MM.1S (cell line): ENCODE data around the gene DPY19L1.

ENCODE experiments used
- EZH2phosphoT487 ChIP-seq: fragments of 300-600 bp; sonication (generic); IDR thresholded peaks from 2 replicates; pipeline ENCODE4 v1.6.1; 2018; ENCODE audit warnings: antibody characterized with exemption, low read length
- TF ChIP-seq, protein P1 (sequence below): fragments of 300-600 bp; sonication (generic); IDR thresholded peaks from 2 replicates; pipeline ENCODE4 v1.5.1; 2016; ENCODE audit warnings: antibody characterized with exemption, low read length, mixed read lengths

DNA sequence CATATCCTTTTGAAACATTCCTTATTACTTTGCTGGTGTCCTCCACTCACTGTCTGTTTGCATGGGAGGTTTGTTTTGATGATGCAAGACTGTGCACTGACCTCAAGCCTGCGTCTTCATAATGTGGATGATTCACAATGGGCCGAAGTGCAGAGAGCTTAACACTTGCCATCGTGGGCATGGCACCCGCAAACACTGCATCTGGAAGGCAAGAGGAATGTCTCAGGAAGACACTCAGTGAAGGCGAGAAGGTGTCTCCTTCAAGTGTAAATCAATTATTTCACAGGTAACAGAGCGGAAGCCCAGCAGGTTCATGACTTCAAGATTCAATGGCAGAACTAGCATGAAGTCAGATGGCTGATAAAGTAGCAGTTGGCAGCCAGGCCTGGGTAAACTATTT, 98.1 kb downstream of the DPY19L1 start:
- TF ChIP-seq, protein P1, sequence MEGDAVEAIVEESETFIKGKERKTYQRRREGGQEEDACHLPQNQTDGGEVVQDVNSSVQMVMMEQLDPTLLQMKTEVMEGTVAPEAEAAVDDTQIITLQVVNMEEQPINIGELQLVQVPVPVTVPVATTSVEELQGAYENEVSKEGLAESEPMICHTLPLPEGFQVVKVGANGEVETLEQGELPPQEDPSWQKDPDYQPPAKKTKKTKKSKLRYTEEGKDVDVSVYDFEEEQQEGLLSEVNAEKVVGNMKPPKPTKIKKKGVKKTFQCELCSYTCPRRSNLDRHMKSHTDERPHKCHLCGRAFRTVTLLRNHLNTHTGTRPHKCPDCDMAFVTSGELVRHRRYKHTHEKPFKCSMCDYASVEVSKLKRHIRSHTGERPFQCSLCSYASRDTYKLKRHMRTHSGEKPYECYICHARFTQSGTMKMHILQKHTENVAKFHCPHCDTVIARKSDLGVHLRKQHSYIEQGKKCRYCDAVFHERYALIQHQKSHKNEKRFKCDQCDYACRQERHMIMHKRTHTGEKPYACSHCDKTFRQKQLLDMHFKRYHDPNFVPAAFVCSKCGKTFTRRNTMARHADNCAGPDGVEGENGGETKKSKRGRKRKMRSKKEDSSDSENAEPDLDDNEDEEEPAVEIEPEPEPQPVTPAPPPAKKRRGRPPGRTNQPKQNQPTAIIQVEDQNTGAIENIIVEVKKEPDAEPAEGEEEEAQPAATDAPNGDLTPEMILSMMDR: no peak
- TF ChIP-seq EZH2phosphoT487: no peak
